AG09309 (cell line): ENCODE data around the gene EXOSC7.
"Not testable (repeated sequence)": the region's sequence is repeated elsewhere in the genome, so short reads cannot be mapped to it uniquely, and the experiment has no call there.

Experiments
- DNase-seq: peaks from one replicate; pipeline ENCODE4 v3.0.0-alpha.2; 2010; ENCODE audit warnings: low read depth
- H3K4me3 ChIP-seq: 2 replicates; pipeline ENCODE4 v1.5.1; 2011; ENCODE audit warnings: mild to moderate bottlenecking, low read depth, low read length, moderate library complexity; ENCODE audit not compliant: control insufficient read depth
- CTCF ChIP-seq: IDR thresholded peaks from 2 replicates; pipeline ENCODE4 v1.5.1; 2011; ENCODE audit warnings: mild to moderate bottlenecking, low read depth, low read length, inconsistent platforms; ENCODE audit not compliant: insufficient read depth, control insufficient read depth; ENCODE audit errors: missing control alignments

EXOSC7 gene

GRCh38 chr3:44982817-44983216 is 6.8 kb downstream of the EXOSC7 start:
- H3K4me3 ChIP-seq, result no peak overlapping the region
- DNase-seq, result no peak
- TF ChIP-seq CTCF, result no peak

GRCh38 chr3:44983484-44983941 is 7.5 kb downstream of the EXOSC7 start:
- DNase-seq, result no peak
- no peak for TF ChIP-seq CTCF
- no peak overlapping the region for H3K4me3 ChIP-seq

GRCh38 chr3:44984335-44984734 is 8.3 kb downstream of the EXOSC7 start:
- no peak for DNase-seq
- no peak for TF ChIP-seq CTCF
- no peak overlapping the region for H3K4me3 ChIP-seq

- H3K4me3 ChIP-seq, DNase-seq: not testable (repeated sequence)
These were observed 10.3 kb downstream of the EXOSC7 start for GRCh38 chr3:44986330-44986729.

GRCh38 chr3:44987332-44987731 is 11.3 kb downstream of the EXOSC7 start:
- TF ChIP-seq CTCF, result no peak
- DNase-seq, result no peak
- no peak overlapping the region for H3K4me3 ChIP-seq

- DNase-seq, result no peak
- no peak overlapping the region for H3K4me3 ChIP-seq
- peak; percentile 35 for TF ChIP-seq CTCF
These were observed 12.0 kb downstream of the EXOSC7 start for GRCh38 chr3:44988073-44988472.

- no peak for TF ChIP-seq CTCF
- no peak for DNase-seq
- H3K4me3 ChIP-seq, result no peak overlapping the region
These were observed 13.1 kb downstream of the EXOSC7 start for GRCh38 chr3:44989141-44989540.
